HepG2 (cell line): ENCODE measurements around the gene FCER1G. TPM values are rescaled to one million over a fixed set of nuclear protein-coding genes. Genes with fewer than 3 reads are reported as not detected.

Experiments used
- CREM ChIP-seq, 2 experiments: sonication (generic) in 1 of 2; formaldehyde crosslinking in 1 of 2; IDR thresholded peaks; 2 replicates each; pipeline versions ENCODE4 v1.4.0 to v1.6.1; 2016 to 2020; ENCODE audit warnings: antibody characterized with exemption in 1 of 2, mild to moderate bottlenecking in 1 of 2, missing genetic modification reagents in 1 of 2
- E2F1 ChIP-seq: sonication (generic); formaldehyde crosslinking; IDR thresholded peaks from 2 replicates; pipeline ENCODE4 v1.5.0; 2020; ENCODE audit warnings: missing genetic modification reagents
- HDAC6 ChIP-seq: fragments of 200-600 bp; sonication (generic); IDR thresholded peaks from 2 replicates; pipeline ENCODE4 v1.7.0; 2017; ENCODE audit warnings: mild to moderate bottlenecking, antibody characterized with exemption, low read length, low read depth
- HNF4G ChIP-seq, 2 experiments: sonication (generic) in 1 of 2; formaldehyde crosslinking in 1 of 2; IDR thresholded peaks; 2 replicates each; pipeline versions ENCODE4 v1.4.0 to v1.6.1; 2011 to 2020; ENCODE audit warnings: borderline replicate concordance in 2 of 2, low read depth in 2 of 2, mild to moderate bottlenecking in 2 of 2, low read length in 1 of 2, missing genetic modification reagents in 1 of 2, moderate library complexity in 1 of 2
- JUND ChIP-seq: sonication (generic); formaldehyde crosslinking; IDR thresholded peaks from 2 replicates; pipeline ENCODE4 v1.8.0; 2022; ENCODE audit warnings: mild to moderate bottlenecking, missing genetic modification reagents
- MEF2D ChIP-seq: sonication (generic); formaldehyde crosslinking; IDR thresholded peaks from 2 replicates; pipeline ENCODE4 v1.5.1; 2020; ENCODE audit warnings: mild to moderate bottlenecking, missing genetic modification reagents
- NR2C2 ChIP-seq: sonication (generic); formaldehyde crosslinking; IDR thresholded peaks from 2 replicates; pipeline ENCODE4 v1.4.0; 2020; ENCODE audit warnings: missing genetic modification reagents, mild to moderate bottlenecking, moderate library complexity, borderline replicate concordance
- NR2F2 ChIP-seq: IDR thresholded peaks from 2 replicates; pipeline ENCODE4 v1.6.1; 2012; ENCODE audit warnings: low read depth, inconsistent platforms, borderline replicate concordance
- PLSCR1 ChIP-seq: sonication (generic); formaldehyde crosslinking; IDR thresholded peaks from 2 replicates; pipeline ENCODE4 v1.5.0; 2020; ENCODE audit warnings: missing genetic modification reagents, mild to moderate bottlenecking, borderline replicate concordance
- POLR2A ChIP-seq, 2 experiments: IDR thresholded peaks; 2 replicates each; pipeline ENCODE4 v1.6.1; 2011; ENCODE audit warnings: low read depth in 2 of 2, low read length in 2 of 2, mild to moderate bottlenecking in 1 of 2, moderate library complexity in 1 of 2; ENCODE audit not compliant: insufficient read depth in 1 of 2
- TBP ChIP-seq: sonication (generic); formaldehyde crosslinking; IDR thresholded peaks from 2 replicates; pipeline ENCODE4 v1.5.0; 2020; ENCODE audit warnings: missing genetic modification reagents
- ZNF230 ChIP-seq: sonication (generic); formaldehyde crosslinking; IDR thresholded peaks from 2 replicates; pipeline ENCODE4 v1.4.0; 2020; ENCODE audit warnings: mild to moderate bottlenecking, missing genetic modification reagents
- ZNF251 ChIP-seq: sonication (generic); formaldehyde crosslinking; IDR thresholded peaks from 2 replicates; pipeline ENCODE4 v1.9.0; 2021; ENCODE audit warnings: mild to moderate bottlenecking, missing genetic modification reagents
- ZNF3 ChIP-seq: IDR thresholded peaks from 2 replicates; pipeline ENCODE4 v1.7.0; 2017; ENCODE audit warnings: inconsistent platforms
- ZNF326 ChIP-seq: sonication (generic); formaldehyde crosslinking; IDR thresholded peaks from 2 replicates; pipeline ENCODE4 v1.4.0; 2020; ENCODE audit warnings: missing genetic modification reagents, borderline replicate concordance
- ZNF564 ChIP-seq: sonication (generic); formaldehyde crosslinking; IDR thresholded peaks from 2 replicates; pipeline ENCODE4 v1.8.1; 2023; ENCODE audit warnings: mild to moderate bottlenecking, missing genetic modification reagents
- ZNF709 ChIP-seq: sonication (generic); formaldehyde crosslinking; IDR thresholded peaks from 2 replicates; pipeline ENCODE4 v1.5.0; 2020; ENCODE audit warnings: mild to moderate bottlenecking, missing genetic modification reagents
- ZNF841 ChIP-seq: sonication (generic); formaldehyde crosslinking; IDR thresholded peaks from 2 replicates; pipeline ENCODE4 v1.8.1; 2023; ENCODE audit warnings: missing genetic modification reagents, borderline replicate concordance
- polyA plus RNA-seq, 8 experiments: library from polyadenylated mRNA; depleted of rRNA in 3 of 8; stranded (reverse) in 7 of 8; unstranded in 1 of 8; fragments of >200 nt; fragmentation: Illumina TruSeq in 4 of 8; extraction: Trizol in 4 of 8; gene quantifications; 2 replicates each; pipeline versions ENCODE4 v1.2.1 to v1.2.3, GENCODE V29; 2011 to 2016; ENCODE audit warnings: low read depth in 4 of 8, missing spikeins in 1 of 8, mixed read lengths in 1 of 8; ENCODE audit not compliant: insufficient read depth in 1 of 8
- total RNA-seq, 5 experiments: library from RNA; depleted of rRNA; stranded (reverse); fragments of >200 nt; fragmentation: Illumina TruSeq; extraction: Trizol; gene quantifications; 2 replicates each; pipeline ENCODE4 v1.2.3, GENCODE V29; 2016; ENCODE audit warnings: low read depth in 1 of 5
- TF ChIP-seq, protein P1 (sequence below): sonication (generic); formaldehyde crosslinking; IDR thresholded peaks from 2 replicates; pipeline ENCODE4 v1.4.0; 2020; ENCODE audit warnings: mild to moderate bottlenecking, missing genetic modification reagents

FCER1G gene
- total and polyA plus RNA-seq, 2 of the 13 experiments (the other 11 are each of a cell fraction or from before 2014, with no cell fraction given) = 1.3 to 6.4 TPM

DNA sequence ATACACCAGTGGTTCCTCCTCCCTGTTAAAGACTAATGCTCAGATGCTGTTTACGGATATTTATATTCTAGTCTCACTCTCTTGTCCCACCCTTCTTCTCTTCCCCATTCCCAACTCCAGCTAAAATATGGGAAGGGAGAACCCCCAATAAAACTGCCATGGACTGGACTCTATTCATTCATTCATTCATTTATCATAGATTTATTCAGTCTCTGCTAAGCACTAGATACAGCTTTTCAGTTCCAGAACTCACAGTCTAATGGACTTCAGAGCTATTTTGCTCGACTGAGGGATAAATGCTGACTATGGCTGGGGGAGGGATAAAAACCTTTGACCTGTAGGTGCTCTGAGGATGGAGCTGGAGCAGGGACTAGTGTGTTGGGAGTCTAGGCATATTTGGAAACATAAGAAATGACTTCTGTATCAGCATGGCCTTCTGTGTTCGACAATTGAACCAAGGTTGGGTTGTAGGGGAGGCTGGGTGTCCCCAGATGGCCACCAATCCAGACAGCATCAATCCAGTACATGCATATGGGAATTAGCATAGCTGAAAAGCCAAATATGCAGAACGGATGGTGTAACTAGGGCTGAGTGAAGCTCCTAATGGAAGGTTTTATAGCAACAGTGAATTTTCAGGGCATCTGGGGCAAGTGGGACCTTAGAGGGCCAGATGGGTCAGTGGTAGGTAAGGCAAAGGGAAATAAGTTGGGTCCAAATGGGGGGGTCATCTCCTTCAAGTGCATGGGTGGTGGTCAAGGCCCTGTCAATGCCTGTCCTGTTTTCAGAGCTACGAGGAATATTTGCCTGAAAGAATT, 4.2 kb downstream of the FCER1G start (continued):
- TF ChIP-seq ZNF230 (CRISPR knock-in tag) (no peak), HNF4G (IDR thresholded peaks at IDR 0.05; ENCODE audit: borderline replicate concordance, low read depth, low read length) (peak; percentile 49; the same call in 1 of the 2 replicates), HNF4G (CRISPR knock-in tag; IDR thresholded peaks at IDR 0.05; ENCODE audit: borderline replicate concordance, low read depth) (no peak), ZNF251 (CRISPR knock-in tag) (no peak), ZNF326 (peak; percentile 79; the same call in 1 of the 2 replicates), POLR2A (IDR thresholded peaks at IDR 0.05; ENCODE audit: insufficient read depth in 1 of 2, low read depth in 2 of 2, low read length in 2 of 2) (peak in 1 of 2 experiments; percentile 66; a peak in 2 of 4 replicates), PLSCR1 (CRISPR knock-in tag) (no peak), NR2F2 (no peak), ZNF564 (CRISPR knock-in tag) (0 out of 2 replicates have a peak, but pooled peaks have one; percentile 43), MEF2D (CRISPR knock-in tag) (no peak), E2F1 (CRISPR knock-in tag) (no peak), TBP (CRISPR knock-in tag) (no peak), ZNF841 (peak; percentile 48; the same call in 1 of the 2 replicates), NR2C2 (CRISPR knock-in tag) (0 out of 2 replicates have a peak, but pooled peaks have one; percentile 7), ZNF3 (no peak), ZNF709 (peak; percentile 62; the same call in 1 of the 2 replicates), CREM (IDR thresholded peaks at IDR 0.05) (no peak; the same call in 1 of the 2 replicates), CREM (CRISPR knock-in tag; IDR thresholded peaks at IDR 0.05) (no peak), HDAC6 (no peak), JUND (no peak)
- TF ChIP-seq, protein P1, sequence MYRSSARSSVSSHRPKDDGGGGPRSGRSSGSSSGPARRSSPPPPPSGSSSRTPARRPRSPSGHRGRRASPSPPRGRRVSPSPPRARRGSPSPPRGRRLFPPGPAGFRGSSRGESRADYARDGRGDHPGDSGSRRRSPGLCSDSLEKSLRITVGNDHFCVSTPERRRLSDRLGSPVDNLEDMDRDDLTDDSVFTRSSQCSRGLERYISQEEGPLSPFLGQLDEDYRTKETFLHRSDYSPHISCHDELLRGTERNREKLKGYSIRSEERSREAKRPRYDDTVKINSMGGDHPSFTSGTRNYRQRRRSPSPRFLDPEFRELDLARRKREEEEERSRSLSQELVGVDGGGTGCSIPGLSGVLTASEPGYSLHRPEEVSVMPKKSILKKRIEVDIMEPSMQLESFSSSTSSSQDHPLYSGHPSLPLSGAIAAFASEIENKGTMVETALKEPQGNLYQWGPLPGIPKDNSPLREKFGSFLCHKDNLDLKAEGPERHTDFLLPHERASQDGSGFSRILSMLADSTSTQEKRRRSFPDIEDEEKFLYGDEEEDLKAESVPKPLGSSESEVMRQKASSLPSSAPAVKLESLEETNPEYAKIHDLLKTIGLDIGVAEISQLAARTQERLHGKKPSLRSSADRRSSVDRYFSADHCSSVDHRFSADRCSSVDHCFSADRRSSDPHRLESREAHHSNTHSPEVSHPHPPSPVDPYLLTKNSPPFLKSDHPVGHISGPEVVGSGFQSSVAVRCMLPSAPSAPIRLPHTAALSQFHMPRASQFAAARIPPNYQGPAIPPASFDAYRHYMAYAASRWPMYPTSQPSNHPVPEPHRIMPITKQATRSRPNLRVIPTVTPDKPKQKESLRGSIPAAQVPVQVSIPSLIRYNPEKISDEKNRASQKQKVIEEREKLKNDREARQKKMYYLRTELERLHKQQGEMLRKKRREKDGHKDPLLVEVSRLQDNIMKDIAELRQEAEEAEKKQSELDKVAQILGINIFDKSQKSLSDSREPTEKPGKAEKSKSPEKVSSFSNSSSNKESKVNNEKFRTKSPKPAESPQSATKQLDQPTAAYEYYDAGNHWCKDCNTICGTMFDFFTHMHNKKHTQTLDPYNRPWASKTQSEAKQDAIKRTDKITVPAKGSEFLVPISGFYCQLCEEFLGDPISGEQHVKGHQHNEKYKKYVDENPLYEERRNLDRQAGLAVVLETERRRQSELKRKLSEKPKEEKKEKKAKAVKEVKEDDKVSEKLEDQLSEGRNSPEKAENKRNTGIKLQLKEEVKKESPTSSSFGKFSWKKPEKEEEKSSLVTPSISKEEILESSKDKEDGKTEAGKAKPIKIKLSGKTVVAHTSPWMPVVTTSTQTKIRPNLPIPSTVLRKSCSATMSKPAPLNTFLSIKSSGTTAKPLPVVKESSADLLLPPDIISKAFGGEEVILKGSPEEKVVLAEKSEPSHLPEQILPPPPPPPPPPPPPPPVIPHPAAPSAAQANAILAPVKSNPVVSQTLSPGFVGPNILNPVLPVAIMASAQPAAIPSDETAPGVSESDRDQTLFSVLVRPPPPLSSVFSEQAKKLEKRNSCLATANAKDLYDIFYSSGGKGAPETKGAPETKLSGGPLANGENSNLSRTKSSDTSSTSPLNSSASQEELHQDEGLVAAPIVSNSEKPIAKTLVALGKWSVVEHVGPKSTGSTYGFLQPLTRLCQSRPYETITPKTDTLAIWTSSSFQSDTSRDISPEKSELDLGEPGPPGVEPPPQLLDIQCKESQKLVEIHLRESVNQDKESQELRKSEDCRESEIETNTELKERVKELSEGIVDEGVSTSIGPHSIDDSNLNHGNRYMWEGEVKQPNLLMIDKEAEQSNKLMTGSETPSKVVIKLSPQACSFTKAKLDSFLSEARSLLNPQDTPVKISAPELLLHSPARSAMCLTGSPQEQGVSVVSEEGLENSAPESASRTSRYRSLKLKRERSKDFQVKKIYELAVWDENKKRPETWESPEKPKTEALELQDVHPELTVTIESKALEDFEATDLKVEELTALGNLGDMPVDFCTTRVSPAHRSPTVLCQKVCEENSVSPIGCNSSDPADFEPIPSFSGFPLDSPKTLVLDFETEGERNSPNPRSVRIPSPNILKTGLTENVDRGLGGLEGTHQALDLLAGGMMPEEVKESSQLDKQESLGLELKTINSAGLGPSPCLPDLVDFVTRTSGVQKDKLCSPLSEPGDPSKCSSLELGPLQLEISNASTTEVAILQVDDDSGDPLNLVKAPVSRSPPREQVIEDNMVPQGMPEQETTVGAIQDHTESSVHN (CRISPR knock-in tag) = no peak
